GM12878 (cell line): ENCODE data around the gene PVRIG.

Experiments
- ATF7 ChIP-seq: fragments of 450-650 bp; IDR thresholded peaks from 2 replicates; pipeline ENCODE4 v1.6.1; 2016; ENCODE audit warnings: low read depth, mild to moderate bottlenecking
- BACH1 ChIP-seq: fragments of 450-650 bp; IDR thresholded peaks from 2 replicates; pipeline ENCODE4 v1.6.1; 2017; ENCODE audit warnings: mild to moderate bottlenecking, borderline replicate concordance
- BHLHE40 ChIP-seq, 2 experiments: fragments of 450-650 bp in 1 of 2; IDR thresholded peaks; 2 replicates each; pipeline ENCODE4 v1.6.1; 2011 to 2017; ENCODE audit warnings: low read depth in 2 of 2, borderline replicate concordance in 1 of 2, improper control_type of control experiment in 1 of 2, low read length in 1 of 2, mild to moderate bottlenecking in 1 of 2
- CHD1 ChIP-seq: IDR thresholded peaks from 2 replicates; pipeline ENCODE4 v1.6.1; 2012; ENCODE audit warnings: low read depth, low read length, improper control_type of control experiment
- JUND ChIP-seq: IDR thresholded peaks from 2 replicates; pipeline ENCODE4 v1.6.1; 2012; ENCODE audit warnings: low read depth, mild to moderate bottlenecking, low read length, improper control_type of control experiment, moderate library complexity
- MYC ChIP-seq: IDR thresholded peaks from 2 replicates; pipeline ENCODE4 v1.6.1; 2011; ENCODE audit warnings: mild to moderate bottlenecking, low read length, moderate library complexity, inconsistent platforms; ENCODE audit not compliant: insufficient read depth, insufficient replicate concordance, insufficient read length, severe bottlenecking
- POLR2A ChIP-seq: IDR thresholded peaks from 2 replicates; pipeline ENCODE4 v1.6.1; 2011; ENCODE audit warnings: low read depth, mild to moderate bottlenecking, low read length
- POLR2AphosphoS5 ChIP-seq: IDR thresholded peaks from 2 replicates; pipeline ENCODE4 v1.6.1; 2011; ENCODE audit warnings: mild to moderate bottlenecking, low read length, inconsistent platforms
- RBBP5 ChIP-seq: fragments of 200-600 bp; sonication (generic); conservative IDR thresholded peaks from 2 replicates; pipeline ENCODE4 v1.6.1; 2016
- YY1 ChIP-seq: IDR thresholded peaks from 2 replicates; pipeline ENCODE4 v1.6.1; 2011; ENCODE audit warnings: low read depth, mild to moderate bottlenecking, low read length
- TF ChIP-seq, protein P1 (sequence below), 3 experiments: IDR thresholded peaks in 2 of 3; conservative IDR thresholded peaks in 1 of 3; 2 replicates each; pipeline ENCODE4 v1.5.1; 2011; ENCODE audit warnings: low read depth in 3 of 3, low read length in 3 of 3, mild to moderate bottlenecking in 3 of 3, control low read depth in 2 of 3, moderate library complexity in 2 of 3, inconsistent platforms in 1 of 3, mixed read lengths in 1 of 3; ENCODE audit not compliant: control insufficient read depth in 2 of 3, insufficient read depth in 1 of 3; ENCODE audit errors: extremely low read depth in 1 of 3
- TF ChIP-seq, protein P2 (sequence below): IDR thresholded peaks from 2 replicates; pipeline ENCODE4 v1.6.1; 2011; ENCODE audit warnings: low read depth, mild to moderate bottlenecking, low read length, moderate library complexity, borderline replicate concordance; ENCODE audit errors: extremely low read depth
- TF ChIP-seq, protein P3 (sequence below): IDR thresholded peaks from 2 replicates; pipeline ENCODE4 v1.6.1; 2012; ENCODE audit warnings: low read depth, low read length, improper control_type of control experiment
- TF ChIP-seq, protein P4 (sequence below): IDR thresholded peaks from 2 replicates; pipeline ENCODE4 v1.6.1; 2011; ENCODE audit warnings: low read depth, low read length, improper control_type of control experiment, borderline replicate concordance

DNA sequence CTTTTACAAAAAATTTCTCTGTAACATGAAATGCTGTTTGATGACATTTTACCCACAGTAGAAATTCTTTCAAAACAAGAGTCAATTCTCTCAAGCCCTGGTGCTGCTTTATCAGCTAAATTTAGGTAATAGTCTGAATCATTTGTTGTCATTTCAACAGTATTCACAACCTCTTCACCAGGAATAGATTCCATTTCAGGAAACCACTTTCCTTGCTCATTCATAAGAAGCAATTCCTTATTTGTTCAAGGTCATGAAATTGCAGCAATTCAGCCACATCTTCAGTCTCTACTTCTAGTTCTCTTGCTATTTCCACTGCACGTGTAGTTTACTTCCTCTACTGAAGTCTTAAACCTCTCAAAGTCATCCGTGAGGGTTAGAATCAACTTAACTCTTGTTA is 28.0 kb upstream of the PVRIG start:
- no peak for TF ChIP-seq MYC
- TF ChIP-seq, protein P1, sequence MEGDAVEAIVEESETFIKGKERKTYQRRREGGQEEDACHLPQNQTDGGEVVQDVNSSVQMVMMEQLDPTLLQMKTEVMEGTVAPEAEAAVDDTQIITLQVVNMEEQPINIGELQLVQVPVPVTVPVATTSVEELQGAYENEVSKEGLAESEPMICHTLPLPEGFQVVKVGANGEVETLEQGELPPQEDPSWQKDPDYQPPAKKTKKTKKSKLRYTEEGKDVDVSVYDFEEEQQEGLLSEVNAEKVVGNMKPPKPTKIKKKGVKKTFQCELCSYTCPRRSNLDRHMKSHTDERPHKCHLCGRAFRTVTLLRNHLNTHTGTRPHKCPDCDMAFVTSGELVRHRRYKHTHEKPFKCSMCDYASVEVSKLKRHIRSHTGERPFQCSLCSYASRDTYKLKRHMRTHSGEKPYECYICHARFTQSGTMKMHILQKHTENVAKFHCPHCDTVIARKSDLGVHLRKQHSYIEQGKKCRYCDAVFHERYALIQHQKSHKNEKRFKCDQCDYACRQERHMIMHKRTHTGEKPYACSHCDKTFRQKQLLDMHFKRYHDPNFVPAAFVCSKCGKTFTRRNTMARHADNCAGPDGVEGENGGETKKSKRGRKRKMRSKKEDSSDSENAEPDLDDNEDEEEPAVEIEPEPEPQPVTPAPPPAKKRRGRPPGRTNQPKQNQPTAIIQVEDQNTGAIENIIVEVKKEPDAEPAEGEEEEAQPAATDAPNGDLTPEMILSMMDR (IDR thresholded peaks at IDR 0.05 in 2 of 3, conservative IDR thresholded peaks at IDR 0.05 in 1 of 3; ENCODE audit: control insufficient read depth in 2 of 3, extremely low read depth in 1 of 3, insufficient read depth in 1 of 3, low read depth in 3 of 3, low read length in 3 of 3) = no peak
- TF ChIP-seq, protein P2, sequence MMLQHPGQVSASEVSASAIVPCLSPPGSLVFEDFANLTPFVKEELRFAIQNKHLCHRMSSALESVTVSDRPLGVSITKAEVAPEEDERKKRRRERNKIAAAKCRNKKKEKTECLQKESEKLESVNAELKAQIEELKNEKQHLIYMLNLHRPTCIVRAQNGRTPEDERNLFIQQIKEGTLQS = no peak
- TF ChIP-seq, protein P3, sequence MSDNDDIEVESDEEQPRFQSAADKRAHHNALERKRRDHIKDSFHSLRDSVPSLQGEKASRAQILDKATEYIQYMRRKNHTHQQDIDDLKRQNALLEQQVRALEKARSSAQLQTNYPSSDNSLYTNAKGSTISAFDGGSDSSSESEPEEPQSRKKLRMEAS = no peak
- TF ChIP-seq POLR2A = no peak
- no peak for TF ChIP-seq YY1
- TF ChIP-seq CHD1 = no peak
- TF ChIP-seq, protein P4, sequence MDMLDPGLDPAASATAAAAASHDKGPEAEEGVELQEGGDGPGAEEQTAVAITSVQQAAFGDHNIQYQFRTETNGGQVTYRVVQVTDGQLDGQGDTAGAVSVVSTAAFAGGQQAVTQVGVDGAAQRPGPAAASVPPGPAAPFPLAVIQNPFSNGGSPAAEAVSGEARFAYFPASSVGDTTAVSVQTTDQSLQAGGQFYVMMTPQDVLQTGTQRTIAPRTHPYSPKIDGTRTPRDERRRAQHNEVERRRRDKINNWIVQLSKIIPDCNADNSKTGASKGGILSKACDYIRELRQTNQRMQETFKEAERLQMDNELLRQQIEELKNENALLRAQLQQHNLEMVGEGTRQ = no peak
- no peak for TF ChIP-seq POLR2AphosphoS5
- TF ChIP-seq JUND = no peak
- no peak for TF ChIP-seq RBBP5
- no peak for TF ChIP-seq BACH1
- no peak for TF ChIP-seq BHLHE40 (IDR thresholded peaks at IDR 0.05; ENCODE audit: borderline replicate concordance in 1 of 2, low read depth in 2 of 2, low read length in 1 of 2)
- TF ChIP-seq ATF7 = no peak
